WTC11 (cell line): ENCODE results near the gene CREBRF. TPM values are rescaled to one million over a fixed set of nuclear protein-coding genes. Genes with fewer than 3 reads are reported as not detected.
"Not testable (repeated sequence)": the region's sequence is repeated elsewhere in the genome, so short reads cannot be mapped to it uniquely, and the experiment has no call there.

Experiments
- ATAC-seq: fragments of 200-7000 bp; cut with Tn5 transposase; 2 replicates; pipeline ENCODE4 v1.10.0; 2021; ENCODE audit warnings: mild to moderate bottlenecking, moderate library complexity
- CTCF ChIA-PET: fragments of 300-600 bp; sonication (Branson Sonifier 250); formaldehyde crosslinking; loops from one replicate; lab custom pipeline; 2021; ENCODE audit warnings: antibody characterized with exemption; lab: Charles Lee
- POLR2A ChIA-PET: fragments of 350-600 bp; sonication (Branson Sonifier 250); formaldehyde crosslinking; loops from one replicate; lab custom pipeline; 2021; ENCODE audit warnings: antibody characterized with exemption; lab: Charles Lee
- DNase-seq: peaks from one replicate; pipeline ENCODE4 v3.0.0; 2021; ENCODE audit warnings: low spot score
- H3K27ac Mint-ChIP-seq: 2 replicates; pipeline ENCODE4 v1.8.0; 2021; ENCODE audit warnings: mixed read lengths
- H3K27me3 Mint-ChIP-seq: 2 replicates; pipeline ENCODE4 v1.8.0; 2021; ENCODE audit warnings: low read depth, mild to moderate bottlenecking, moderate library complexity, mixed read lengths
- H3K36me3 Mint-ChIP-seq: 2 replicates; pipeline ENCODE4 v1.8.0; 2021; ENCODE audit warnings: mixed read lengths
- H3K4me1 Mint-ChIP-seq: 2 replicates; pipeline ENCODE4 v1.8.0; 2022; ENCODE audit warnings: mixed read lengths
- H3K4me3 Mint-ChIP-seq: 2 replicates; pipeline ENCODE4 v1.8.0; 2021; ENCODE audit warnings: mild to moderate bottlenecking, moderate library complexity, mixed read lengths
- H3K9me3 Mint-ChIP-seq: 2 replicates; pipeline ENCODE4 v1.8.0; 2021; ENCODE audit warnings: mixed read lengths
- ARID4B ChIP-seq: sonication (generic); formaldehyde crosslinking; IDR thresholded peaks from 2 replicates; pipeline ENCODE4 v1.8.0; 2023; ENCODE audit warnings: missing genetic modification reagents, mild to moderate bottlenecking, borderline replicate concordance
- CREB1 ChIP-seq: sonication (generic); formaldehyde crosslinking; IDR thresholded peaks from 2 replicates; pipeline ENCODE4 v1.8.0; 2023; ENCODE audit warnings: mild to moderate bottlenecking, missing genetic modification reagents
- CREM ChIP-seq: sonication (generic); formaldehyde crosslinking; IDR thresholded peaks from 2 replicates; pipeline ENCODE4 v1.8.1; 2022; ENCODE audit warnings: mild to moderate bottlenecking, missing genetic modification reagents, moderate library complexity
- FOXP4 ChIP-seq: sonication (generic); formaldehyde crosslinking; IDR thresholded peaks from 2 replicates; pipeline ENCODE4 v1.8.0; 2022; ENCODE audit warnings: mild to moderate bottlenecking, missing genetic modification reagents
- NR3C1 ChIP-seq: sonication (generic); formaldehyde crosslinking; conservative IDR thresholded peaks from 2 replicates; pipeline ENCODE4 v1.8.1; 2023; ENCODE audit warnings: low read depth, mild to moderate bottlenecking, missing genetic modification reagents
- RELA ChIP-seq: sonication (generic); formaldehyde crosslinking; IDR thresholded peaks from 2 replicates; pipeline ENCODE4 v1.8.1; 2022; ENCODE audit warnings: missing genetic modification reagents, mild to moderate bottlenecking, borderline replicate concordance
- RORB ChIP-seq: fragments of 250-450 bp; sonication (Bioruptor Pico); IDR thresholded peaks from 2 replicates; pipeline ENCODE4 v1.9.0; 2021; ENCODE audit warnings: mild to moderate bottlenecking
- SMAD3 ChIP-seq: sonication (generic); formaldehyde crosslinking; IDR thresholded peaks from 2 replicates; pipeline ENCODE4 v1.8.0; 2022; ENCODE audit warnings: missing genetic modification reagents, mild to moderate bottlenecking, borderline replicate concordance
- TP53 ChIP-seq: sonication (generic); formaldehyde crosslinking; IDR thresholded peaks from 2 replicates; pipeline ENCODE4 v1.8.1; 2023; ENCODE audit warnings: mild to moderate bottlenecking, missing genetic modification reagents
- ZNF138 ChIP-seq: sonication (generic); formaldehyde crosslinking; conservative IDR thresholded peaks from 2 replicates; pipeline ENCODE4 v1.8.1; 2022; ENCODE audit warnings: mild to moderate bottlenecking, moderate library complexity, missing genetic modification reagents
- ZNF232 ChIP-seq: sonication (generic); formaldehyde crosslinking; IDR thresholded peaks from 2 replicates; pipeline ENCODE4 v1.8.0; 2022; ENCODE audit warnings: mild to moderate bottlenecking, missing genetic modification reagents
- ZNF263 ChIP-seq: sonication (generic); formaldehyde crosslinking; IDR thresholded peaks from 2 replicates; pipeline ENCODE4 v1.8.1; 2022; ENCODE audit warnings: low read depth, mild to moderate bottlenecking, moderate library complexity, missing genetic modification reagents
- total RNA-seq: library from RNA; stranded (reverse); gene quantifications from 3 replicates; pipeline ENCODE4 v1.2.3, GENCODE V29; 2021
- TF ChIP-seq, protein P1 (sequence below): fragments of 250-450 bp; sonication (Bioruptor Pico); IDR thresholded peaks from 2 replicates; pipeline ENCODE4 v1.9.0; 2021; ENCODE audit warnings: mild to moderate bottlenecking

Gene CREBRF
- total RNA-seq, 1 experiment from 2014 or later, result 5.7 TPM

GRCh38 chr5:173123416-173123815, 67.3 kb downstream of the CREBRF start (continued):
- TF ChIP-seq ZNF138 (CRISPR knock-in tag), result no peak

GRCh38 chr5:173132166-173132565, 76.0 kb downstream of the CREBRF start:
- H3K27ac Mint-ChIP-seq, H3K27me3 Mint-ChIP-seq, H3K4me3 Mint-ChIP-seq, DNase-seq, H3K9me3 Mint-ChIP-seq, H3K36me3 Mint-ChIP-seq, CTCF ChIA-PET, ATAC-seq, H3K4me1 Mint-ChIP-seq: not testable (repeated sequence)
- POLR2A ChIA-PET, result interaction anchor here (0.7 kb wide), 1 partner anchor 51 kb away, joined by 5 read pairs; no protein-coding TSS in a partner anchor

- Mint-ChIP-seq H3K27me3 (no peaks in the 10 kb centered on the region; the same call in 1 of the 2 replicates), H3K4me3 (peak overlapping the region; percentile 34), H3K9me3 (0 out of 2 replicates have a peak, but pooled peaks cover 2% of the 10 kb centered on the region), H3K27ac (peak overlapping the region; percentile 23; the same call in 1 of the 2 replicates), H3K36me3 (no peaks in the 10 kb centered on the region), H3K4me1 (peaks cover 28% of the 10 kb centered on the region)
- TF ChIP-seq ARID4B (CRISPR knock-in tag), result no peak
- ATAC-seq (peak; percentile 52), DNase-seq (no peak)
- CTCF ChIA-PET, result interaction anchor here (0.6 to 2.8 kb wide), 4 partner anchors 82 to 786 kb away, joined by 3 to 11 read pairs (median 5); no protein-coding TSS in a partner anchor
- POLR2A ChIA-PET, result no interaction called here
Measured at GRCh38 chr5:173138707-173139106, 82.6 kb downstream of the CREBRF start.

- Mint-ChIP-seq H3K9me3 (0 out of 2 replicates have a peak, but pooled peaks cover 2% of the 10 kb centered on the region), H3K4me1 (peaks cover 28% of the 10 kb centered on the region), H3K36me3 (no peaks in the 10 kb centered on the region)
- POLR2A ChIA-PET, result no interaction called here
- peak; percentile 15 for ATAC-seq
- TF ChIP-seq, protein P1, sequence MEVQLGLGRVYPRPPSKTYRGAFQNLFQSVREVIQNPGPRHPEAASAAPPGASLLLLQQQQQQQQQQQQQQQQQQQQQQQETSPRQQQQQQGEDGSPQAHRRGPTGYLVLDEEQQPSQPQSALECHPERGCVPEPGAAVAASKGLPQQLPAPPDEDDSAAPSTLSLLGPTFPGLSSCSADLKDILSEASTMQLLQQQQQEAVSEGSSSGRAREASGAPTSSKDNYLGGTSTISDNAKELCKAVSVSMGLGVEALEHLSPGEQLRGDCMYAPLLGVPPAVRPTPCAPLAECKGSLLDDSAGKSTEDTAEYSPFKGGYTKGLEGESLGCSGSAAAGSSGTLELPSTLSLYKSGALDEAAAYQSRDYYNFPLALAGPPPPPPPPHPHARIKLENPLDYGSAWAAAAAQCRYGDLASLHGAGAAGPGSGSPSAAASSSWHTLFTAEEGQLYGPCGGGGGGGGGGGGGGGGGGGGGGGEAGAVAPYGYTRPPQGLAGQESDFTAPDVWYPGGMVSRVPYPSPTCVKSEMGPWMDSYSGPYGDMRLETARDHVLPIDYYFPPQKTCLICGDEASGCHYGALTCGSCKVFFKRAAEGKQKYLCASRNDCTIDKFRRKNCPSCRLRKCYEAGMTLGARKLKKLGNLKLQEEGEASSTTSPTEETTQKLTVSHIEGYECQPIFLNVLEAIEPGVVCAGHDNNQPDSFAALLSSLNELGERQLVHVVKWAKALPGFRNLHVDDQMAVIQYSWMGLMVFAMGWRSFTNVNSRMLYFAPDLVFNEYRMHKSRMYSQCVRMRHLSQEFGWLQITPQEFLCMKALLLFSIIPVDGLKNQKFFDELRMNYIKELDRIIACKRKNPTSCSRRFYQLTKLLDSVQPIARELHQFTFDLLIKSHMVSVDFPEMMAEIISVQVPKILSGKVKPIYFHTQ (CRISPR knock-in tag), result no peak
- TF ChIP-seq ZNF263 (CRISPR knock-in tag) (no peak), FOXP4 (CRISPR knock-in tag) (no peak), ZNF232 (CRISPR knock-in tag) (no peak), CREM (CRISPR knock-in tag) (no peak), RORB (CRISPR knock-in tag) (no peak), RELA (no peak), TP53 (no peak), SMAD3 (CRISPR knock-in tag) (no peak), NR3C1 (CRISPR knock-in tag) (no peak), CREB1 (CRISPR knock-in tag) (no peak)
- TF ChIP-seq, all 79 proteins: peak for 0
- no peaks in the 10 kb centered on the region; the same call in 1 of the 2 replicates for H3K27me3 Mint-ChIP-seq
- H3K27ac Mint-ChIP-seq, result peak overlapping the region; percentile 35; the same call in 1 of the 2 replicates
- CTCF ChIA-PET, result interaction anchor here (0.6 to 2.8 kb wide), 5 partner anchors 28 to 423 kb away, joined by 3 to 11 read pairs (median 3); no protein-coding TSS in a partner anchor
- H3K4me3 Mint-ChIP-seq, result peak overlapping the region; percentile 34; the same call in 1 of the 2 replicates
- no peak for DNase-seq
Measured at GRCh38 chr5:173139631-173140030, 83.5 kb downstream of the CREBRF start.
